HG02970 (cell line): ENCODE results near the gene DRD3.

Experiments
- ATAC-seq: cut with Tn5 transposase; IDR thresholded peaks from one replicate; pipeline ENCODE4 v1.9.1; 2021; ENCODE audit warnings: mild to moderate bottlenecking, moderate library complexity, moderate number of reproducible peaks; ENCODE audit not compliant: unreplicated experiment, low FRiP score

The DRD3 gene

DNA sequence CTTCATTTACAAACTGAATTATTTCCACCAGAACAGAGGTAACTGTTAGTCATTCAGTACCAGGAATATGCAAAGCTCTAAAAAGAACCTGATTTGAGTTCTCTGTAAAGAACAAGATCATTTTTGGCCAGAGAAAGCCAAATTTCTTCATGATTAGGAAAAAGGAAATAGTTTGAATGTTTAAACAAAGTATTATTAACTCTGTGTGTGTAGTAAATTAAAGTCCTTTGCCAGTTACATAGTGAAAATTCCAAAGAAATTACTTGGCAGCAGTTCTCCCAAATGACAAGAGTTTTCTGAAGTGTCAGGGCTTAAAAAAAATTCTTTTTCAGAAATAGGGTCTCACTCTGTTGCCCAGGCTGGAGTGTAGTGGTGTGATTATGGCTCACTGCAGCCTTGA is 97.8 kb downstream of the DRD3 start:
- no peak for ATAC-seq

- ATAC-seq, result no peak
Measured at GRCh38 chr3:114080201-114080600, 98.7 kb downstream of the DRD3 start.

DNA sequence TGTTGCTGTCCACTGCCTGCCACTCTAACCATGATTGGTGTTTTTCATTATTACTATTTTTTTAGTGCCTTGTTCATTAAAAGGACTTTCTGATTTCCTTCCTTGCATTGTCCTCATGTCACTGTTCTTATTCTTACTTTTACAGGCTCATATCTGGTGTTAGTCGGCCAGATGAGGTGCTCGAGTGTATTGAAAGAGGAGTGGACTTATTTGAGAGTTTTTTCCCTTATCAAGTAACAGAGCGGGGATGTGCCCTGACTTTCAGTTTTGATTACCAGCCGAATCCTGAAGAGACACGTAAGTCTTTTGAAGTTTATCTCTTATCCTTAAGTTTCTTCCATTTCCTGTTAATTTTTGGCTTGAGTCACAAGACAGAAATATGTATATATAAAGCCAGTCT is 99.1 kb downstream of the DRD3 start:
- ATAC-seq, result no peak

- no peak for ATAC-seq
Measured at GRCh38 chr3:114078126-114078525, 100.7 kb downstream of the DRD3 start.
